ENCODE data around the gene SFXN1.

GRCh38 chr5:175485631-175486030, 7.3 kb downstream of the SFXN1 start:
- TF ChIP-seq RAD21 (IDR thresholded peaks at IDR 0.05; ENCODE audit: low read depth) (no peak), EP300 (IDR thresholded peaks at IDR 0.05; ENCODE audit: borderline replicate concordance) (no peak), TCF12 (IDR thresholded peaks at IDR 0.05; ENCODE audit: low read depth) (no peak)
- TF ChIP-seq, protein P1, sequence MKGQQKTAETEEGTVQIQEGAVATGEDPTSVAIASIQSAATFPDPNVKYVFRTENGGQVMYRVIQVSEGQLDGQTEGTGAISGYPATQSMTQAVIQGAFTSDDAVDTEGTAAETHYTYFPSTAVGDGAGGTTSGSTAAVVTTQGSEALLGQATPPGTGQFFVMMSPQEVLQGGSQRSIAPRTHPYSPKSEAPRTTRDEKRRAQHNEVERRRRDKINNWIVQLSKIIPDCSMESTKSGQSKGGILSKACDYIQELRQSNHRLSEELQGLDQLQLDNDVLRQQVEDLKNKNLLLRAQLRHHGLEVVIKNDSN (IDR thresholded peaks at IDR 0.05): no peak

Data from Ishikawa (cell line).